HCT116 (cell line): ENCODE results near the gene PAOX. TPM values are rescaled to one million over a fixed set of nuclear protein-coding genes. Genes with fewer than 3 reads are reported as not detected.

ENCODE experiments used
- ATAC-seq: fragments of 200-7000 bp; cut with Tn5 transposase; 2 replicates; pipeline ENCODE4 v1.9.1; 2020; ENCODE audit warnings: mild to moderate bottlenecking, moderate library complexity
- BruUV-seq: library from RNA; stranded (reverse); fragments of 400-500 nt; replicated peaks from 2 replicates; lab custom pipeline; 2021; lab: Mats Ljungman, UMichigan
- CTCF ChIA-PET: fragments of 300-600 bp; sonication (Branson Sonifier 250); formaldehyde crosslinking; loops from one replicate; lab custom pipeline; 2021; ENCODE audit warnings: antibody characterized with exemption; lab: Charles Lee
- POLR2A ChIA-PET: fragments of 300-600, 350-600 bp; sonication (Branson Sonifier 250); formaldehyde crosslinking; loops from one replicate; lab custom pipeline; 2021; ENCODE audit warnings: antibody characterized with exemption; lab: Charles Lee
- RAD21 ChIA-PET, 2 experiments: fragments of 300-600 bp; sonication (Branson Sonifier 250); formaldehyde crosslinking; loops; one replicate each; lab custom pipeline; 2023; ENCODE audit warnings: low total read pairs in 2 of 2; ENCODE audit not compliant: uncharacterized antibody in 2 of 2, unreplicated experiment in 2 of 2, low non-redundant PET in 1 of 2; lab: Charles Lee
- DNase-seq: peaks from one replicate; pipeline ENCODE4 v3.0.0-alpha.2; 2010; ENCODE audit warnings: low read depth, low spot score
- H2AFZ ChIP-seq: fragments of 200-600 bp; shearing (Covaris generic), sonication (generic); 2 replicates; pipeline ENCODE4 v1.6.1; 2017; ENCODE audit warnings: low read depth, mixed run types, mixed read lengths, antibody characterized with exemption, low read length; ENCODE audit not compliant: poor library complexity, severe bottlenecking
- H3K27ac ChIP-seq: 2 replicates; pipeline ENCODE4 v1.5.1; 2012; ENCODE audit warnings: low read depth, low read length
- H3K27me3 ChIP-seq: fragments of 200-600 bp; sonication (generic); 2 replicates; pipeline ENCODE4 v1.6.1; 2016; ENCODE audit warnings: mixed run types, low read length, mixed read lengths; ENCODE audit not compliant: insufficient read depth
- H3K36me3 ChIP-seq, 2 experiments: fragments of 200-500 bp in 1 of 2; fragments of 200-600 bp in 1 of 2; sonication (Bioruptor generic) in 1 of 2; sonication (generic) in 1 of 2; 2 replicates each; pipeline versions ENCODE4 v1.5.1 to v1.6.1; 2014 to 2016; ENCODE audit warnings: low read length in 2 of 2, inconsistent platforms in 1 of 2, mixed read lengths in 1 of 2, mixed run types in 1 of 2; ENCODE audit not compliant: insufficient read depth in 2 of 2, control insufficient read depth in 1 of 2
- H3K4me1 ChIP-seq, 2 experiments: fragments of 200-600 bp in 1 of 2; sonication (generic) in 1 of 2; 2 replicates each; pipeline versions ENCODE4 v1.5.1 to v1.6.1; 2012 to 2017; ENCODE audit warnings: low read length in 2 of 2, inconsistent platforms in 1 of 2, mild to moderate bottlenecking in 1 of 2, mixed read lengths in 1 of 2, mixed run types in 1 of 2, moderate library complexity in 1 of 2; ENCODE audit not compliant: insufficient read depth in 2 of 2, control insufficient read depth in 1 of 2
- H3K4me2 ChIP-seq: fragments of 200-600 bp; sonication (generic); 2 replicates; pipeline ENCODE4 v1.6.1; 2017; ENCODE audit warnings: mixed run types, low read length, mixed read lengths
- H3K4me3 ChIP-seq, 2 experiments: fragments of 200-600 bp in 1 of 2; sonication (generic) in 1 of 2; replicated peaks in 1 of 2; 2 replicates each; pipeline ENCODE4 v1.5.1; 2011 to 2016; ENCODE audit warnings: low read length in 2 of 2, control low read depth in 1 of 2, low read depth in 1 of 2, mild to moderate bottlenecking in 1 of 2, mixed read lengths in 1 of 2, mixed run types in 1 of 2
- H3K79me2 ChIP-seq: fragments of 200-600 bp; sonication (generic); 2 replicates; pipeline ENCODE4 v1.6.1; 2017; ENCODE audit warnings: mild to moderate bottlenecking, mixed run types, low read length, moderate library complexity, mixed read lengths; ENCODE audit not compliant: insufficient read depth
- H3K9ac ChIP-seq: fragments of 200-600 bp; sonication (generic); 2 replicates; pipeline ENCODE4 v1.6.1; 2016; ENCODE audit warnings: low read length, mixed read lengths
- H3K9me2 ChIP-seq: fragments of 200-600 bp; sonication (generic), shearing (Covaris generic); 2 replicates; pipeline ENCODE4 v1.6.1; 2017; ENCODE audit warnings: mixed run types, mild to moderate bottlenecking, moderate library complexity; ENCODE audit not compliant: insufficient read depth
- H3K9me3 ChIP-seq, 2 experiments: fragments of 200-500 bp in 1 of 2; fragments of 200-600 bp in 1 of 2; sonication (Bioruptor generic) in 1 of 2; sonication (generic) in 1 of 2; 2 replicates each; pipeline ENCODE4 v1.6.1; 2014 to 2017; ENCODE audit warnings: low read length in 2 of 2, mixed read lengths in 2 of 2, inconsistent platforms in 1 of 2, low read depth in 1 of 2, mild to moderate bottlenecking in 1 of 2, mixed run types in 1 of 2, moderate library complexity in 1 of 2; ENCODE audit not compliant: control insufficient read depth in 1 of 2, insufficient read depth in 1 of 2
- H4K20me1 ChIP-seq: fragments of 200-600 bp; sonication (generic), shearing (Covaris generic); 2 replicates; pipeline ENCODE4 v1.6.1; 2017; ENCODE audit warnings: mixed run types, mild to moderate bottlenecking, moderate library complexity; ENCODE audit not compliant: insufficient read depth
- CEBPB ChIP-seq: IDR thresholded peaks from 2 replicates; pipeline ENCODE4 v1.6.1; 2012; ENCODE audit warnings: low read depth
- EGR1 ChIP-seq: IDR thresholded peaks from 2 replicates; pipeline ENCODE4 v1.6.1; 2012; ENCODE audit warnings: low read depth
- JUND ChIP-seq: IDR thresholded peaks from 2 replicates; pipeline ENCODE4 v1.6.1; 2012
- POLR2A ChIP-seq: IDR thresholded peaks from 2 replicates; pipeline ENCODE4 v1.7.0; 2011; ENCODE audit warnings: borderline replicate concordance; ENCODE audit not compliant: insufficient read depth, insufficient read length; ENCODE audit errors: extremely low read depth
- RAD21 ChIP-seq: IDR thresholded peaks from 2 replicates; pipeline ENCODE4 v1.6.1; 2012; ENCODE audit warnings: low read depth, mild to moderate bottlenecking
- REST ChIP-seq: IDR thresholded peaks from 2 replicates; pipeline ENCODE4 v1.6.1; 2012; ENCODE audit warnings: low read depth
- SIN3A ChIP-seq: IDR thresholded peaks from 2 replicates; pipeline ENCODE4 v1.6.1; 2012; ENCODE audit warnings: low read depth
- SP1 ChIP-seq: IDR thresholded peaks from 2 replicates; pipeline ENCODE4 v1.6.1; 2012; ENCODE audit warnings: low read depth
- TCF7L2 ChIP-seq: IDR thresholded peaks from 2 replicates; pipeline ENCODE4 v1.7.0; 2011; ENCODE audit warnings: borderline replicate concordance, inconsistent platforms; ENCODE audit not compliant: insufficient read depth, insufficient read length; ENCODE audit errors: extremely low read depth
- YY1 ChIP-seq: IDR thresholded peaks from 2 replicates; pipeline ENCODE4 v1.6.1; 2011; ENCODE audit warnings: low read length, low read depth, moderate library complexity, mild to moderate bottlenecking; ENCODE audit not compliant: insufficient replicate concordance; ENCODE audit errors: extremely low read depth
- ZFX ChIP-seq: fragments of 450-650 bp; IDR thresholded peaks from 2 replicates; pipeline ENCODE4 v1.6.1; 2017
- intact Hi-C: fragments of 100-400 bp; cut with micrococcal nuclease; formaldehyde crosslinking; loops from 2 replicates; pipeline ENCODE4 v1.10.0; 2022
- total RNA-seq: library from RNA; stranded (reverse); gene quantifications from one replicate; pipeline ENCODE4 v1.2.1, GENCODE V29; 2021; ENCODE audit not compliant: unreplicated experiment
- TF ChIP-seq, protein P1 (sequence below): IDR thresholded peaks from 2 replicates; pipeline ENCODE4 v1.6.1; 2012
- TF ChIP-seq, protein P2 (sequence below): IDR thresholded peaks from 2 replicates; pipeline ENCODE4 v1.6.1; 2012
- TF ChIP-seq, protein P3 (sequence below), 3 experiments: fragments of 200-600 bp in 1 of 3; sonication (generic) in 1 of 3; IDR thresholded peaks in 2 of 3; conservative IDR thresholded peaks in 1 of 3; 2 replicates each; pipeline ENCODE4 v1.5.1; 2012 to 2017; ENCODE audit warnings: low read depth in 2 of 3, low read length in 2 of 3, antibody characterized with exemption in 1 of 3, borderline replicate concordance in 1 of 3, control low read depth in 1 of 3, mild to moderate bottlenecking in 1 of 3, mixed read lengths in 1 of 3, mixed run types in 1 of 3, moderate library complexity in 1 of 3; ENCODE audit not compliant: insufficient read depth in 1 of 3

Gene PAOX
- total RNA-seq, 1 experiment from 2014 or later = 3.5 TPM

- DNase-seq = no peak
- peaks cover 20% of the 10 kb centered on the region for H3K79me2 ChIP-seq
- RAD21 ChIA-PET = no interaction called here
Observed at GRCh38 chr10:133391249-133391635, 12.2 kb downstream of the PAOX start.

More at GRCh38 chr10:133391249-133391635, 12.2 kb downstream of the PAOX start:
- no peaks in the 10 kb centered on the region for H4K20me1 ChIP-seq
- BruUV-seq = no TSS peak
- H3K27ac ChIP-seq = no peak overlapping the region
- H3K4me2 ChIP-seq = no peak overlapping the region
- H3K36me3 ChIP-seq = peaks cover 3 to 6% of the 10 kb centered on the region in 2 experiments; a peak in 2 of 4 replicates
- H3K9me2 ChIP-seq = no peaks in the 10 kb centered on the region
- H3K4me1 ChIP-seq = peaks cover 2 to 11% of the 10 kb centered on the region in 2 experiments
- H2AFZ ChIP-seq = no peak overlapping the region
- H3K4me3 ChIP-seq = no peak overlapping the region
- TF ChIP-seq EGR1 (no peak), TCF7L2 (no peak), SP1 (no peak), CEBPB (no peak), ZFX (no peak), SIN3A (no peak), RAD21 (no peak), YY1 (no peak), REST (no peak), JUND (no peak), POLR2A (no peak)
- TF ChIP-seq, protein P1, sequence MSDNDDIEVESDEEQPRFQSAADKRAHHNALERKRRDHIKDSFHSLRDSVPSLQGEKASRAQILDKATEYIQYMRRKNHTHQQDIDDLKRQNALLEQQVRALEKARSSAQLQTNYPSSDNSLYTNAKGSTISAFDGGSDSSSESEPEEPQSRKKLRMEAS = no peak
- TF ChIP-seq, protein P2, sequence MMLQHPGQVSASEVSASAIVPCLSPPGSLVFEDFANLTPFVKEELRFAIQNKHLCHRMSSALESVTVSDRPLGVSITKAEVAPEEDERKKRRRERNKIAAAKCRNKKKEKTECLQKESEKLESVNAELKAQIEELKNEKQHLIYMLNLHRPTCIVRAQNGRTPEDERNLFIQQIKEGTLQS = no peak
- TF ChIP-seq, protein P3, sequence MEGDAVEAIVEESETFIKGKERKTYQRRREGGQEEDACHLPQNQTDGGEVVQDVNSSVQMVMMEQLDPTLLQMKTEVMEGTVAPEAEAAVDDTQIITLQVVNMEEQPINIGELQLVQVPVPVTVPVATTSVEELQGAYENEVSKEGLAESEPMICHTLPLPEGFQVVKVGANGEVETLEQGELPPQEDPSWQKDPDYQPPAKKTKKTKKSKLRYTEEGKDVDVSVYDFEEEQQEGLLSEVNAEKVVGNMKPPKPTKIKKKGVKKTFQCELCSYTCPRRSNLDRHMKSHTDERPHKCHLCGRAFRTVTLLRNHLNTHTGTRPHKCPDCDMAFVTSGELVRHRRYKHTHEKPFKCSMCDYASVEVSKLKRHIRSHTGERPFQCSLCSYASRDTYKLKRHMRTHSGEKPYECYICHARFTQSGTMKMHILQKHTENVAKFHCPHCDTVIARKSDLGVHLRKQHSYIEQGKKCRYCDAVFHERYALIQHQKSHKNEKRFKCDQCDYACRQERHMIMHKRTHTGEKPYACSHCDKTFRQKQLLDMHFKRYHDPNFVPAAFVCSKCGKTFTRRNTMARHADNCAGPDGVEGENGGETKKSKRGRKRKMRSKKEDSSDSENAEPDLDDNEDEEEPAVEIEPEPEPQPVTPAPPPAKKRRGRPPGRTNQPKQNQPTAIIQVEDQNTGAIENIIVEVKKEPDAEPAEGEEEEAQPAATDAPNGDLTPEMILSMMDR (IDR thresholded peaks at IDR 0.05 in 2 of 3, conservative IDR thresholded peaks at IDR 0.05 in 1 of 3; ENCODE audit: borderline replicate concordance in 1 of 3, insufficient read depth in 1 of 3, low read depth in 2 of 3, low read length in 2 of 3) = no peak
- no peak for ATAC-seq
- no peaks in the 10 kb centered on the region for H3K27me3 ChIP-seq
- H3K9me3 ChIP-seq = no peaks in the 10 kb centered on the region
- H3K9ac ChIP-seq = no peak overlapping the region
- intact Hi-C loops = no loop called here
- ChIA-PET CTCF (no interaction called here), POLR2A (no interaction called here)
